ENCODE measurements around the gene ANKRD11.

Gene ANKRD11

DNA sequence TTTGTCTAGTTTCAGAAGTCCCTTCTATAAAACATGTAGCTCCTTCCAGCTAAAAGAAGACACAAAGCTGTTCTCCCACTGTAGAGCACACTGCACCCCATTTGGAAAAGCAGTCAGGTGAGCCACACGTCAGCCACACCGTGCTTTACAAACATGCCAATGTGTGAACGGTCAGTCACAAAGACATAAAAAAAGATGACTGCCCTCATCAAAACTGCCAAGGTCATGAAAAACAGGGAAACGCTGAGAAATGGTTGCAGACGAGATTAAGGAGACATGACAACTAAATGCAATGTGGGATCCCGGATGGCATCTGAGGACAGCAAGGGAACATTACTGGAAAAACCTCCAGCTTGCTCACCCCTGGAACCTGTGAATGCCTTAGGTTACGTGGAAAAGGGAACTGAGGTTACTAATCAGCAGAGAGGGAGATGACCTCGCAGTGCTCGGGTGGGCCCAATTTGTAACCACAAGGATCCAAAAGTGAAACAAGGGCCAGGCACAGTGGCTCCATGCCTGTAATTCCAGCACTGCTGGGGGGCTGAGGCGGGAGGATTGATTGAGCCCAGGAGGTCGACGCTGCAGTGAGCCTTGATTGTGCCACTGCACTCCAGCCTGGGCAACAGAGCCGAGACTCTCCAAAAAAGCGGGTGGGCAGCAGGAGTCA, 8.1 kb downstream of the ANKRD11 start:
- Histone ChIP-seq H2AFZ (ENCODE audit: low read length) (no peak overlapping the region), H3K27me3 (replicated peaks; ENCODE audit: insufficient read depth, low read length) (no peaks in the 10 kb centered on the region), H3K9ac (ENCODE audit: low read length) (no peak overlapping the region), H3K36me3 (replicated peaks; ENCODE audit: insufficient read depth, low read length) (no peaks in the 10 kb centered on the region), H3K4me3 (ENCODE audit: low read length) (no peak overlapping the region), H3F3A (ENCODE audit: insufficient read depth, low read length) (peaks cover 11% of the 10 kb centered on the region; the same call in 1 of the 2 replicates), H3K9me2 (replicated peaks; ENCODE audit: insufficient read depth, low read length) (no peaks in the 10 kb centered on the region), H3K79me2 (ENCODE audit: low read length) (peaks cover 100% of the 10 kb centered on the region), H3K27ac (ENCODE audit: low read length) (no peak overlapping the region), H4K20me1 (ENCODE audit: insufficient read depth, low read length) (peaks cover 69% of the 10 kb centered on the region), H3K4me2 (ENCODE audit: low read depth, low read length) (no peak overlapping the region), H3K9me3 (replicated peaks; ENCODE audit: insufficient read depth, low read length) (no peaks in the 10 kb centered on the region), H3K4me1 (ENCODE audit: low read length) (peaks cover 33% of the 10 kb centered on the region)
- TF ChIP-seq EZH2phosphoT487 (IDR thresholded peaks at IDR 0.05; ENCODE audit: low read length), result no peak
- TF ChIP-seq, protein P1, sequence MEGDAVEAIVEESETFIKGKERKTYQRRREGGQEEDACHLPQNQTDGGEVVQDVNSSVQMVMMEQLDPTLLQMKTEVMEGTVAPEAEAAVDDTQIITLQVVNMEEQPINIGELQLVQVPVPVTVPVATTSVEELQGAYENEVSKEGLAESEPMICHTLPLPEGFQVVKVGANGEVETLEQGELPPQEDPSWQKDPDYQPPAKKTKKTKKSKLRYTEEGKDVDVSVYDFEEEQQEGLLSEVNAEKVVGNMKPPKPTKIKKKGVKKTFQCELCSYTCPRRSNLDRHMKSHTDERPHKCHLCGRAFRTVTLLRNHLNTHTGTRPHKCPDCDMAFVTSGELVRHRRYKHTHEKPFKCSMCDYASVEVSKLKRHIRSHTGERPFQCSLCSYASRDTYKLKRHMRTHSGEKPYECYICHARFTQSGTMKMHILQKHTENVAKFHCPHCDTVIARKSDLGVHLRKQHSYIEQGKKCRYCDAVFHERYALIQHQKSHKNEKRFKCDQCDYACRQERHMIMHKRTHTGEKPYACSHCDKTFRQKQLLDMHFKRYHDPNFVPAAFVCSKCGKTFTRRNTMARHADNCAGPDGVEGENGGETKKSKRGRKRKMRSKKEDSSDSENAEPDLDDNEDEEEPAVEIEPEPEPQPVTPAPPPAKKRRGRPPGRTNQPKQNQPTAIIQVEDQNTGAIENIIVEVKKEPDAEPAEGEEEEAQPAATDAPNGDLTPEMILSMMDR (IDR thresholded peaks at IDR 0.05; ENCODE audit: low read length), result no peak
- no peak for TF ChIP-seq EZH2 (optimal IDR thresholded peaks at IDR 0.05; ENCODE audit: low read depth, low read length)
- DNase-seq, result no peak

DNA sequence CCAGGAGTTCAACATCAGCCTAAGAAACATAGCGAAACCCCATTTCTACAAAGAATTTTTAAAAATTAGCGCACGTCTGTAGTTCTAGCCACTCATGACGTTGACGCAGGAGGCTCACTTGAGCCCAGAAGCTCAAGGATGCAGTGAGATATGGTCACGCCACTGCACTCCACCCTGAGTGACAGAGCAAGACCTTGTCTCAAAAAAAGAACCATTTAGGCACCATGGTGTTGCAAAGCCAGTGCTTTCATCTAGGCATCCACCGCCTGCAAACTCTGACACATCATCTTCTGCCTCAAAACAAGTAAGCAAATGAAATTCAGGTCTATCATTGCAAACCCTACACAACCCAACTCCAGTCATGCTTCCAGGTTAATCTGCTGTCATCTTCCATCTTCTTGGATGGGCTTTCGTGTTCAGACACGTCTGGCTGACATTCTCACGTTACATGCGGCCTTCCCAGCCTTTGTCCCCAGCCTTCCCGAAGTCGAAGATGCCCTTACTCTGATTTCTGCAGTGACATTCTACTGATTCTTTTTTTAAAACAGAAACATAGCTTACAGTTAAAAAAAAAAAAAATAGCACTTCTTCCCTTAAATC, 8.9 kb downstream of the ANKRD11 start:
- Histone ChIP-seq H3K4me2 (ENCODE audit: low read depth, low read length) (no peak overlapping the region), H3K4me3 (ENCODE audit: low read length) (no peak overlapping the region)

DNA sequence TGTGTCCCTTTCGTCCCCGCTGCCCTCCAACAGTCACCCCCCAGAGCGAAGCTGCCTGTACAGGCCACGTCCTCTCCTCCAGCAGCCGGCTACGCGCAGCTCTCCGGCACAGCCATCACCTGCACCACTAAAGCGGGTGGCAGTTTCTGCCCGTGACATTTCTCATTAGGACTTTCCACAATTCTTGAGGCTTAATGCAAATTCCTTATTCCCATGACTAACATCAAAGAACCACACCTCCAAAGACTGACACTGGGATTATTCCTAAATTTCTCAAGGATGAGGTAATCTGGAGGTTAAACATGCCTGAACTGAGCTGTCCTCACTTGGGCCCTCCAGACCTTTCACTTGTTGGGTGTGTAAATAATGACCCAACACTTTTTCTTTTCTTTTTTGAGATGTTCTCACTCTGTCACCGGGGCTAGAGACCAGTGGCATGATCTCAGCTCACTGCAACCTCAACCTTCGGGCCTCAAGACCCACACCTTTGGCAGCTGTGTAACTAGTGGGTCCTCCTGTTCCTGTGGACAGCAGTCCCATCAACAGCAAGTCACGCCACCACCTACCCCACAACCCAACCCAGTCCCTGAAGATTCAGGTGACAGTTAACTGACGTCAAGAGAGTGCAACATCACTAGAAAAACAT, 11.7 kb downstream of the ANKRD11 start:
- no peak overlapping the region for H3K27ac ChIP-seq (ENCODE audit: low read length)
- H3K4me2 ChIP-seq (ENCODE audit: low read depth, low read length), result no peak overlapping the region
- H3K9ac ChIP-seq (ENCODE audit: low read length), result no peak overlapping the region
- H3K36me3 ChIP-seq (replicated peaks; ENCODE audit: insufficient read depth, low read length), result no peaks in the 10 kb centered on the region
- 0 out of 2 replicates have a peak, but pooled peaks cover 12% of the 10 kb centered on the region for H3K4me1 ChIP-seq (ENCODE audit: low read length)
- no peaks in the 10 kb centered on the region for H3F3A ChIP-seq (ENCODE audit: insufficient read depth, low read length)
- H3K27me3 ChIP-seq (replicated peaks; ENCODE audit: insufficient read depth, low read length), result no peaks in the 10 kb centered on the region
- TF ChIP-seq, protein P1 (IDR thresholded peaks at IDR 0.05; ENCODE audit: low read length), result no peak
- TF ChIP-seq EZH2 (optimal IDR thresholded peaks at IDR 0.05; ENCODE audit: low read depth, low read length) (no peak), EZH2phosphoT487 (IDR thresholded peaks at IDR 0.05; ENCODE audit: low read length) (no peak)
- H3K9me2 ChIP-seq (replicated peaks; ENCODE audit: insufficient read depth, low read length), result no peaks in the 10 kb centered on the region
- no peak overlapping the region for H2AFZ ChIP-seq (ENCODE audit: low read length)
- no peaks in the 10 kb centered on the region for H3K9me3 ChIP-seq (replicated peaks; ENCODE audit: insufficient read depth, low read length)
- no peak overlapping the region for H3K4me3 ChIP-seq (ENCODE audit: low read length)
- H3K79me2 ChIP-seq (ENCODE audit: low read length), result peaks cover 100% of the 10 kb centered on the region
- peaks cover 70% of the 10 kb centered on the region for H4K20me1 ChIP-seq (ENCODE audit: insufficient read depth, low read length)
- no peak for DNase-seq

More for the DNA sequence above, 8.9 kb downstream of the ANKRD11 start:
- Histone ChIP-seq H3F3A (ENCODE audit: insufficient read depth, low read length) (peaks cover 11% of the 10 kb centered on the region; the same call in 1 of the 2 replicates), H2AFZ (ENCODE audit: low read length) (no peak overlapping the region), H4K20me1 (ENCODE audit: insufficient read depth, low read length) (peaks cover 73% of the 10 kb centered on the region), H3K27me3 (replicated peaks; ENCODE audit: insufficient read depth, low read length) (no peaks in the 10 kb centered on the region), H3K79me2 (ENCODE audit: low read length) (peaks cover 100% of the 10 kb centered on the region), H3K9ac (ENCODE audit: low read length) (no peak overlapping the region), H3K9me3 (replicated peaks; ENCODE audit: insufficient read depth, low read length) (no peaks in the 10 kb centered on the region), H3K9me2 (replicated peaks; ENCODE audit: insufficient read depth, low read length) (no peaks in the 10 kb centered on the region), H3K36me3 (replicated peaks; ENCODE audit: insufficient read depth, low read length) (no peaks in the 10 kb centered on the region), H3K27ac (ENCODE audit: low read length) (no peak overlapping the region), H3K4me1 (ENCODE audit: low read length) (peaks cover 33% of the 10 kb centered on the region)
- TF ChIP-seq, protein P1 (IDR thresholded peaks at IDR 0.05; ENCODE audit: low read length), result no peak
- TF ChIP-seq EZH2phosphoT487 (IDR thresholded peaks at IDR 0.05; ENCODE audit: low read length) (no peak), EZH2 (optimal IDR thresholded peaks at IDR 0.05; ENCODE audit: low read depth, low read length) (no peak)
- no peak for DNase-seq

All from MM.1S (cell line).